C4-2B (cell line): ENCODE measurements around the gene C6orf118.

ENCODE experiments used
- H3K27ac ChIP-seq: fragments of 450-650 bp; 2 replicates; pipeline ENCODE4 v1.5.1; 2017
- ZFX ChIP-seq: fragments of 450-650 bp; IDR thresholded peaks from 2 replicates; pipeline ENCODE4 v1.6.1; 2017
- TF ChIP-seq, protein P1 (sequence below): fragments of 450-650 bp; conservative IDR thresholded peaks from 2 replicates; pipeline ENCODE4 v1.5.1; 2017; ENCODE audit warnings: mild to moderate bottlenecking

C6orf118 gene

DNA sequence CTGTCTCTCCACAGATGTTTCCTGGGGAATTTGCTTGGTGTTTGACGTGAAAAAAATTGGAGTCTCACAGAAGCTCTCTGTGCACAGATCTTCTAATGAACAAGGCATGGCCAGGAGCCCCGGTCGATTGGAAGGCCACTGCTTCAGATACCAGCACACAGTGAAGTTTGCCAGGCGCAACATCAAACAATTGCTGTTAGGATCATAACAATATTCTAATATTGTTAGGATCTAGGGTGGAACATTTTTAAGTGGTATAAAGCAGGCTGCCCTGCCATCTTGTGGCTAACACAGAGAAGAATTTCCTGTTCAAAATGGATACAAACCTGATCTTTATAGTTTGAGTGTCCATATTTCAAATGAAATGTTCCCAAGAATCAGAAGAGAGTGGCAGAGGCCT is 64.1 kb downstream of the C6orf118 start:
- TF ChIP-seq ZFX, result no peak
- TF ChIP-seq, protein P1, sequence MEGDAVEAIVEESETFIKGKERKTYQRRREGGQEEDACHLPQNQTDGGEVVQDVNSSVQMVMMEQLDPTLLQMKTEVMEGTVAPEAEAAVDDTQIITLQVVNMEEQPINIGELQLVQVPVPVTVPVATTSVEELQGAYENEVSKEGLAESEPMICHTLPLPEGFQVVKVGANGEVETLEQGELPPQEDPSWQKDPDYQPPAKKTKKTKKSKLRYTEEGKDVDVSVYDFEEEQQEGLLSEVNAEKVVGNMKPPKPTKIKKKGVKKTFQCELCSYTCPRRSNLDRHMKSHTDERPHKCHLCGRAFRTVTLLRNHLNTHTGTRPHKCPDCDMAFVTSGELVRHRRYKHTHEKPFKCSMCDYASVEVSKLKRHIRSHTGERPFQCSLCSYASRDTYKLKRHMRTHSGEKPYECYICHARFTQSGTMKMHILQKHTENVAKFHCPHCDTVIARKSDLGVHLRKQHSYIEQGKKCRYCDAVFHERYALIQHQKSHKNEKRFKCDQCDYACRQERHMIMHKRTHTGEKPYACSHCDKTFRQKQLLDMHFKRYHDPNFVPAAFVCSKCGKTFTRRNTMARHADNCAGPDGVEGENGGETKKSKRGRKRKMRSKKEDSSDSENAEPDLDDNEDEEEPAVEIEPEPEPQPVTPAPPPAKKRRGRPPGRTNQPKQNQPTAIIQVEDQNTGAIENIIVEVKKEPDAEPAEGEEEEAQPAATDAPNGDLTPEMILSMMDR, result peak; percentile 67
- H3K27ac ChIP-seq, result no peak overlapping the region

DNA sequence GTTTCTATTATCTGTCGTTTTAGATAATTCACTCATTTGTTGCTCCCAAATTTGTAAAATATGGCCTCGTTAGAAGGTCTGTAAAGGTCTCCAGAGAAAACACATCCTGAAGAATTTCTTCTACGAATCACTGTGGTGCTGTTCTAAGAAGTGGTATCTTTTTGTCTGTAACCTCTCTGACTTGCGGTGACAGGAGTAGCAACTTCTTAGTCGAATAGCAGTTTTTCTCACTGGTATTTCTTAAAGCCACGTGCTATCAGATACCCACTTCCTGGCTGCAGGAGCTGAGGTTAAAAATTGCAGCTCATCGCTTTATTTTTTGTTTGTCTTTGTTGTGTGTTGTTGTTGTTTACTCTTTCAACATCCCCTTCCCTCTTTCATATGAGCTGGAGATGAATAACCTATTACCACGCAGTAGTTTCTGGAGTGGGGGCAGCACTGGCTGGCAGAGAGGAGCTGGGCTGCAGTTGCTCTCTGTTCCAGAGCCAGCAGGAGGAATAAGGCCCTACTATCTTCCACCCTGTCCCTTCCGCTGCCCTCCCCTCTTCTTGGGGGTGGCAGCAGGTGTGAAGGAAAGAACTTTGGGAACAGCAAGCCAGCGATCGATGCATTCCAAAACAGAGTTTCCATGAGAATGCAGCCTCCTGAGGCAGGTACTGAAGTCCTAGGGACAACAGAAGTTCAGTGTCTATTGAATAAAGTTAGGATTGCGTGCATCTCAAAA is 64.7 kb downstream of the C6orf118 start:
- TF ChIP-seq ZFX, result no peak
- TF ChIP-seq, protein P1, result no peak
- no peak overlapping the region for H3K27ac ChIP-seq

DNA sequence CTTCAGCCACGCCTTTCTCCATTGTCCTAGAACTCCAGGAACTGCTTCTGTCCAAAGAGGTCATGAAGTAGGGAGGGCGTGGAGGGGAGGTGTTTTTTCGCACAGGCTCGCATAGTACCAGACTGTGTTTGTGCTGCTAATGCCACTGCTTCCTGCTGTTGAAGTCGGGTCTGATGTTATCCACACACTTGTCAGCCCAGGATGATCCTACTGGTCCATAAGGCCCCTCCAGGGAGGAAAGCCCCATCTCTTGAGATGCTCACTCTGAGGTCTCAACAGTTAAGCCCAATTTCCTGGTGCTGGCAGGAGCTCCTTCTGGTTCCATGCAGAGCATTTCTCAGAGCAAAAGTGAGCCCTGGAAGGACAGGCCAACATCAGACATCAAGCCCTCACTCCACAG is 65.6 kb downstream of the C6orf118 start:
- H3K27ac ChIP-seq, result no peak overlapping the region
- TF ChIP-seq, protein P1, result no peak
- TF ChIP-seq ZFX, result no peak

DNA sequence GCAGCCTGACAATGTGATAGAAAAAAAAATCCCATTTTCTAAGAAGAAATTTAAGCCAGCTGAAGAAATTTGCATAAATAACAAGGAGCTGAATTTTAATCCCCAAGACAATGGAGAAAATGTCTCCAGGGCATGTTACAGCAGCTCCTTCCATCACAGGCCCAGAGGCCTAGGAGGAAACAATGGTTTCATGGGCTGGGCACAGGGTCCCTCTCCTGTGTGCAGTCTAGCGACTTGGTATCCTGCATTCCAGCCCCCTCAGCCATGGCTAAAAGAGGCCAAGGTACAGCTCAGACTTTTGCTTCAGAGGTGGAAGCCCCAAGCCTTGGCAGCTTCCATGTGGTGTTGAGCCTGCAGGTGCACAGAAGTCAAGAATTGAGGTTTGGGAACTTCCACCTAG is 73.1 kb downstream of the C6orf118 start:
- TF ChIP-seq ZFX, result no peak
- TF ChIP-seq, protein P1, result no peak
- H3K27ac ChIP-seq, result no peak overlapping the region

DNA sequence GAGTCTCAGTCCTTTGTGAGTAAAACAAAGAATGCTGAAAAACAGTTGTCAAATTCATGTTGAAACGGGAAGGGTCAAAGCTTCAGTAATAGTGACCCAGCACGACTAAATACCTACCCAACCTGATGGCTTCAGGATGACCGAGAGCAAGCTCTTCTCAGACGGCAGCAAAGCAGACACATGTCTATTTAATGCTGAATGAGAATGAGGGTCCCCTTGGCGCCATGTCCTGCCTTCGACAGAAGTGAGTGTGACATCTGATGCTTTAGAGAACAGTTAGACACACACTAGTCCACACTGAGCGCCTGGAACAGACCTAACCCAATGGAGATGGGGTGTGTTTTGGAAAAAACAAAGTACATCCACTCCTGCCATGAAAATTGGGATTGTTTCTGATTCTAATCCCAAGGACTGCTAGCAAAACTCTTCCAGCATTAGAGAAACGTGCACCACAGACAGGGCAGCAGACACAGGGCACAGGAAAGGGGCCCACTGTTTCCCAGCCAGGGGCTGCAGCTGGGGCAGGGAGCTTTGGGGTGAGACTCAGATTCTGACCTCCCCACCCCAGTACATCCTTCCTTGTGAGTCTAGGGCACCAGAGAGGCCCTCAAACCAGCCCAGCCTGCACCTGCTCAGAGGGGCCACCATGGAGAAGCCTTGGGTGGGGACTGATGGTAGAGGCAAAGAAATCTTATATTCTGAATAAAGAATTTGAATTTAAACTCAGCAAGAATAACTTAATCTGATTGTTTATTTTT is 76.5 kb downstream of the C6orf118 start:
- peak overlapping the region; percentile 20; the same call in 1 of the 2 replicates for H3K27ac ChIP-seq
- no peak for TF ChIP-seq ZFX
- TF ChIP-seq, protein P1, result no peak

DNA sequence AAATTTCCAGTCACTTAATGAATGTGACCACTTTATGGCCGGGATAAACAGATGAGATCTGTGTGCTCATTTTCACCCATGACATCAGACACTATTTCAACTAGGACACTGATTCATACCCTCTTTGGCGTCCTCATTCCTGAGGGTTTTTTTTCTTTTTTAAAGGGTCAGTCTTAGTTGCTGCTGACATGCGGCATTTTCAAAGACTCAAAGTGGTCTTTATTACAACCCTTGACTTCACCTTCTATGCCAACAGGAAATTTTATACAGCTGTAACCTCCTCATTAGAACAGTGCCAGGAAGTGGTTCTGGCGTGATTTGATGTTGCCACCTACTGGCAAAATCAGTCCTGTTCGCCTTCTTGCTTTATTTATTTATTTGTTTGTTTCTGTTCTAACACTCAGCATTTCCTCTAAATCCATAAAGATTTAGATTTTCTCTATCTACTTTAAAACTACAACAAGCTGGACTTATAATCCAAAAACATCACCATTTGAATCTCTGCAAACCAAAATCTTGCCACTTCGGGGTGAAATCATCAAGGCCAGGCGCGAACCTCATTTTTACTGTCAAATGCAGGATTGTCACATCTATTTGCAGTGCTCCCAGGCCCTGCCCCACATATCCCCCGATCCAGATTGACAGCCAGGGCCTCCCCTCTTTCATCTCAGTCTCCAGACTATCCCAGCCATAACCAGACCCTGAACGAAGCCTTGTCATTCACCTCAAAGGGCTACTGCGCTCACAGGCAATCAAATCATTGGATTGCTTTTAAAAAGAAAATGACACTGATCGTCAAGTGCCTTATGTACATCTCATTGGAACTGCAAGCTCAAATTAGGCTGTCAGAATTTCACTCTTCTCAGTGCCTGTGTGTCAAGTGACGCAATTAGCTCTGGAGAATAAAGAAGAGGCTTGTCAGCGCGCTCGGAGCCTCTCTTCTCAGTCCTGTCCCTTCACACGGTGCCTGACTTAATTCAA is 77.5 kb downstream of the C6orf118 start:
- TF ChIP-seq, protein P1, result peak; percentile 83
- TF ChIP-seq ZFX, result no peak
- 0 out of 2 replicates have a peak overlapping the region, but pooled peaks have one; percentile 20 for H3K27ac ChIP-seq
